Esophagus muscularis mucosa (tissue), 4 donors: Measurements from ENCODE around the gene RHOXF2. TPM values are rescaled to one million over a fixed set of nuclear protein-coding genes. Genes with fewer than 3 reads are reported as not detected.
"Not testable (repeated sequence)": the region's sequence is repeated elsewhere in the genome, so short reads cannot be mapped to it uniquely, and the experiment has no call there.

Experiments
- DNase-seq: peaks from one replicate; pipeline ENCODE4 v3.0.0-alpha.2; 2017; ENCODE audit errors: extremely low spot score
- H3K27ac ChIP-seq, 4 donors: fragments of 200-600 bp; sonication (generic); replicated peaks in 1 of 4; 1 replicate in 3 of 4; 2 replicates in 1 of 4; pipeline ENCODE4 v1.5.1; 2016 to 2019; ENCODE audit warnings: mild to moderate bottlenecking in 1 of 4
- H3K27me3 ChIP-seq, 4 donors: fragments of 200-600 bp; sonication (generic); one replicate each; pipeline versions ENCODE4 v1.5.1 to v1.6.0; 2016 to 2019
- H3K36me3 ChIP-seq, 4 donors: fragments of 200-600 bp; sonication (generic); one replicate each; pipeline ENCODE4 v1.5.1; 2016 to 2019
- H3K4me1 ChIP-seq, 4 donors: fragments of 200-600 bp; sonication (generic); one replicate each; pipeline ENCODE4 v1.5.1; 2016 to 2019
- H3K4me3 ChIP-seq, 4 donors: fragments of 200-600 bp; sonication (generic); 1 replicate in 2 of 4; 2 replicates in 2 of 4; pipeline ENCODE4 v1.5.1; 2016 to 2019; ENCODE audit warnings: mild to moderate bottlenecking in 4 of 4, moderate library complexity in 1 of 4
- H3K9me3 ChIP-seq, 4 donors: fragments of 200-600 bp; sonication (generic); 1 replicate in 3 of 4; 2 replicates in 1 of 4; pipeline ENCODE4 v1.5.1; 2016 to 2019
- EP300 ChIP-seq: sonication (generic); formaldehyde crosslinking; IDR thresholded peaks from one replicate; pipeline ENCODE4 v1.6.1; 2017; ENCODE audit warnings: antibody characterized with exemption
- POLR2A ChIP-seq: fragments of 450-650 bp; IDR thresholded peaks from one replicate; pipeline ENCODE4 v1.6.1; 2017; ENCODE audit warnings: antibody characterized with exemption, moderate library complexity, mild to moderate bottlenecking, low read depth
- POLR2AphosphoS5 ChIP-seq, 2 donors: sonication (generic); formaldehyde crosslinking; IDR thresholded peaks; one replicate each; pipeline ENCODE4 v1.6.1; 2017; ENCODE audit warnings: antibody characterized with exemption in 2 of 2
- WGBS: methylation state at CpG from one replicate; pipeline ENCODE4 v1.1.5; 2018; 5-methylcytosine and 5-hydroxymethylcytosine counted together
- intact Hi-C: fragments of 100-400 bp; cut with DNase I; formaldehyde crosslinking; loops from one replicate; pipeline ENCODE4 v1.15.1; 2023
- total RNA-seq, 4 donors: library from RNA; depleted of rRNA; stranded (reverse); fragments of >200 nt; gene quantifications; one replicate each; pipeline versions ENCODE4 v1.1.0 to v1.2.1, GENCODE V29; 2016
- TF ChIP-seq, protein P1 (sequence below), 3 experiments: fragments of 200-600 bp in 2 of 3; fragments of 450-650 bp in 1 of 3; sonication (generic) in 2 of 3; IDR thresholded peaks; one replicate each; pipeline ENCODE4 v1.5.1; 2017 to 2019; ENCODE audit warnings: antibody characterized with exemption in 3 of 3, mild to moderate bottlenecking in 2 of 3, moderate library complexity in 1 of 3

Gene RHOXF2, protein sequence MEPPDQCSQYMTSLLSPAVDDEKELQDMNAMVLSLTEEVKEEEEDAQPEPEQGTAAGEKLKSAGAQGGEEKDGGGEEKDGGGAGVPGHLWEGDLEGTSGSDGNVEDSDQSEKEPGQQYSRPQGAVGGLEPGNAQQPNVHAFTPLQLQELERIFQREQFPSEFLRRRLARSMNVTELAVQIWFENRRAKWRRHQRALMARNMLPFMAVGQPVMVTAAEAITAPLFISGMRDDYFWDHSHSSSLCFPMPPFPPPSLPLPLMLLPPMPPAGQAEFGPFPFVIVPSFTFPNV
- not detected for total RNA-seq

DNA sequence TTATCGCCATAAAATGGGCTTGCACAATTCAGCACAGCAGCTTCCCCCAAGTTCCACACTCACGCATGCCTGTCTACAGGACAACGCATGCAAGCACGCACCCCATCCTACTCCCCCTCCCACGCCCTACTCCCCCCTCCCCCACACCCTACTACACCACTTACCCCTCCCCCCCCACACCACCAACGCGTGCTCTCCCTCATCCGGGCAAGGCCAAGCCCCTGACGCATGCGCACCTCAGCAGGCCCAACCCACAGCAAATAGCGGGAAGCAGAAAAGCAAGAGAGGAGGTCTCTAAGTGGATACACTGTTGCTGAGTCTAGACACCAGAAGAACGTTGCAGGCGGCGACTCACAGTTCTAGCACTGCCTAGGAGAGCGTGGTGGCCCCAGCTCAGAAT is at the start of gene RHOXF2:
Gene RHOXF2 (plus strand): TSS at position 301 of the 400 bp plus-strand sequence. CDS start 138 bp downstream, outside the sequence.
- WGBS, result no CpG with 5 or more reads among the region's 15 CpGs
- H3K9me3 ChIP-seq, H3K27ac ChIP-seq, H3K27me3 ChIP-seq, H3K4me3 ChIP-seq, H3K36me3 ChIP-seq, DNase-seq, intact Hi-C loops, H3K4me1 ChIP-seq: not testable (repeated sequence)

DNA sequence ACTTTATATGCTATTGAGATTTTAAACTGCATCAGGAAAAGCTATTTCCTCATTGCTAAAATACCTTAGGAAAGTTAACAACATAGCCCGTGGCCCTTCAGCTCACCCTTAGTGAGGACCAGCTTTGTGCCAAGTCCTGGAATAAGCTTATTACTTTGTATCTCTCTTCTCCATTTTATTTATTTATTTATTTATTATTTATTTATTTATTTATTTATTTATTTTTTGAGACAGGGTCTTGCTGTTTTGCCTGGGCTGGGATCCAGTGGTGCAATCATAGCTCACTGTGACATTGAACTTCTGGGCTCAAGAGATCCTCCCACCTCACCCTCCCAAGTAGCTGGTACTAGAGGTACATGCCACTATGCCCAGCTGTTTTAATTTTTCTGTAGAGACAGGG is 49.0 kb upstream of the RHOXF2 start:
- no peak for TF ChIP-seq POLR2AphosphoS5 (IDR thresholded peaks at IDR 0.05)
- no peak for TF ChIP-seq EP300
- TF ChIP-seq POLR2A, result no peak
- TF ChIP-seq, protein P1, sequence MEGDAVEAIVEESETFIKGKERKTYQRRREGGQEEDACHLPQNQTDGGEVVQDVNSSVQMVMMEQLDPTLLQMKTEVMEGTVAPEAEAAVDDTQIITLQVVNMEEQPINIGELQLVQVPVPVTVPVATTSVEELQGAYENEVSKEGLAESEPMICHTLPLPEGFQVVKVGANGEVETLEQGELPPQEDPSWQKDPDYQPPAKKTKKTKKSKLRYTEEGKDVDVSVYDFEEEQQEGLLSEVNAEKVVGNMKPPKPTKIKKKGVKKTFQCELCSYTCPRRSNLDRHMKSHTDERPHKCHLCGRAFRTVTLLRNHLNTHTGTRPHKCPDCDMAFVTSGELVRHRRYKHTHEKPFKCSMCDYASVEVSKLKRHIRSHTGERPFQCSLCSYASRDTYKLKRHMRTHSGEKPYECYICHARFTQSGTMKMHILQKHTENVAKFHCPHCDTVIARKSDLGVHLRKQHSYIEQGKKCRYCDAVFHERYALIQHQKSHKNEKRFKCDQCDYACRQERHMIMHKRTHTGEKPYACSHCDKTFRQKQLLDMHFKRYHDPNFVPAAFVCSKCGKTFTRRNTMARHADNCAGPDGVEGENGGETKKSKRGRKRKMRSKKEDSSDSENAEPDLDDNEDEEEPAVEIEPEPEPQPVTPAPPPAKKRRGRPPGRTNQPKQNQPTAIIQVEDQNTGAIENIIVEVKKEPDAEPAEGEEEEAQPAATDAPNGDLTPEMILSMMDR (IDR thresholded peaks at IDR 0.05), result no peak
- intact Hi-C loops, result no loop called here

DNA sequence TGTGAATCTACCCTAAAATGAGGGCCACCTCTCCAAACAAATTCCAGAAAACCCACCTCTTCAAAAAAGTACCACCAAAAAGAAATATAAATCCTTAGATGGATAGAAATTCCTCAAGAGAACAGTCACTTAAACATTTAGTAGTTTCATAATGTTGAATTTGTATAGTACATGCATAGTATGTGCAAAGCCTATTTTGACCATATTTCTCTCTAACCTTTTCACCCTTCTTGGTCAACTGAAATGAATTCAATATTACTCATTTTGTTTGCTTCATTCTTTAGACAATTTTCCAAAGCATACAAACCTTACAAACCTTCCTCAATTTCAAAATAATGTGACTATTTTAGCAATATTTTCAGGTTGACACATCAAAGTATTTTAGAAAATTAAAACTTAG is 46.8 kb upstream of the RHOXF2 start:
- TF ChIP-seq, protein P1 (IDR thresholded peaks at IDR 0.05), result no peak
- TF ChIP-seq EP300 (no peak), POLR2A (no peak), POLR2AphosphoS5 (IDR thresholded peaks at IDR 0.05) (no peak)
- Histone ChIP-seq H3K9me3 (no peaks in the 10 kb centered on the region), H3K4me3 (no peak overlapping the region), H3K4me1 (no peaks in the 10 kb centered on the region), H3K36me3 (no peaks in the 10 kb centered on the region), H3K27me3 (no peaks in the 10 kb centered on the region), H3K27ac (no peak overlapping the region)
- no peak for DNase-seq
- intact Hi-C loops, result no loop called here

More for the DNA sequence above, 49.0 kb upstream of the RHOXF2 start:
- no peak overlapping the region for H3K27ac ChIP-seq
- no peaks in the 10 kb centered on the region for H3K9me3 ChIP-seq
- 88% methylated on average over 1 of the region's 1 CpG for WGBS
- no peaks in the 10 kb centered on the region for H3K4me1 ChIP-seq
- no peak overlapping the region for H3K4me3 ChIP-seq
- H3K36me3 ChIP-seq, result no peaks in the 10 kb centered on the region
- H3K27me3 ChIP-seq, result no peaks in the 10 kb centered on the region
- no peak for DNase-seq

DNA sequence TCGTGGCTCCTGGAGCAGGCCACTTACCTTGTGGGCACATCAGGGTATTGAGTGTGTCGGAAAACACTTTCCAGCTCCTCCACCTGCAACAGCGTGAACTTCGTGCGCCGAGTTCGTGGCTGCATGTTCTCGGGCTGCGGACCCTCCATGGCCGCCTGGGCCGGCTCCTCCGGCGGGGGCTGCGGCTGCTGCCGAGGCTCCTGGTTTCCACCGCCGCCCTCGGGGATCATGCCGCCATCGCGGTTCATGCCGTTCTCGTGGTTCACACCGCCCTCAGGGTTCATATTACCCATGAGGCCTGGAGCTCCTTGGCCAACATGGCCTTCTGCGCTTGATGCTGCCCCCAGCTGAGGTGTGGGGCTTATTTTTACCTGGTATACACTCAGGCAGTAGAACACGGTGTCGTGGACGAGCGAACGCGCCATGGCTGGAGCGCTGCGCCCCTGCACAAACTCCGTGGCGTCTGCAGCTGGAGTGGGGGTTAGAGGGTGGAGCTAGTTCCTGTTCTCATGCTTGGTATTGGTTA is 42.9 kb upstream of the RHOXF2 start, which contains the start of gene RHOXF1:
Gene RHOXF1 (minus strand): TSS at position 476 of the 526 bp plus-strand sequence. CDS start 51 bp downstream, at position 425.
- TF ChIP-seq EP300, result no peak
- no peak for TF ChIP-seq POLR2A
- no peak for TF ChIP-seq POLR2AphosphoS5 (IDR thresholded peaks at IDR 0.05)
- TF ChIP-seq, protein P1 (IDR thresholded peaks at IDR 0.05), result no peak
- WGBS, result 95% methylated on average over 35 of the region's 35 CpGs
- H3K27ac ChIP-seq, result no peak within 1 kb of the TSS
- no peaks in the 10 kb centered on the region for H3K9me3 ChIP-seq
- H3K27me3 ChIP-seq, result no peaks in the 10 kb centered on the region
- H3K4me3 ChIP-seq, result no peak within 1 kb of the TSS
- intact Hi-C loops, result no loop called here
- no peak for DNase-seq
- no peaks in the 10 kb centered on the region for H3K4me1 ChIP-seq
- no peaks in the 10 kb centered on the region for H3K36me3 ChIP-seq

DNA sequence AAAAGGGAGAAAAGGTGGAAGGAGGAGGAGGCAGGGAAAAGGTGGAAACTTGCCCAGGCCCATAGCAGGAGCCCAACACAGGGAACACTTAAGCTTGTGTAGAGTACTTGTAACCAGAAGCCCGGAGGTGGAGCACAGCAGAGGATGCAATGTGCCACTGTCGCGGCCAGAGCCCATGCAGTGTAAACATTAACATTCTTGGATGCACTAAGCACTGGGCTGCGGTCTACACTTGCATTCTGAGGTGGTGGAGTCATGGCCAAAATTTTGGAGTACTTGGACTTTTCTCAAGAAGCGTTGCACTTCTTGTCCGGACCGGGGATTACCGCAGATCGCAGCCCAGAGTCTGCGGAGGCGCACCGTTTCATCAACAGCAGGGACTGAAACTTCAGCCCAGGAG is 38.2 kb upstream of the RHOXF2 start:
- intact Hi-C loops, result loop anchor here (10.0 kb wide), 1 partner anchor 95 kb away; no protein-coding TSS in a partner anchor
- TF ChIP-seq, protein P1 (IDR thresholded peaks at IDR 0.05), result no peak
- TF ChIP-seq EP300 (no peak), POLR2A (no peak)
- Histone ChIP-seq H3K27me3 (no peaks in the 10 kb centered on the region), H3K4me3 (no peak overlapping the region), H3K36me3 (no peaks in the 10 kb centered on the region), H3K4me1 (peaks cover 0 to 3% (median 0%) of the 10 kb centered on the region in 4 donors), H3K27ac (no peak overlapping the region), H3K9me3 (no peaks in the 10 kb centered on the region)
- no peak for DNase-seq
- 73% methylated on average over 12 of the region's 12 CpGs for WGBS
